Glutamatergic neuron (in vitro differentiated cells): Measurements from ENCODE around the gene LDLRAD4. TPM values are rescaled to one million over a fixed set of nuclear protein-coding genes. Genes with fewer than 3 reads are reported as not detected.

Experiments
- DNase-seq: peaks from one replicate; pipeline ENCODE4 v3.0.0; 2022
- H3K27ac Mint-ChIP-seq: one replicate; pipeline ENCODE4 v1.8.0; 2020; ENCODE audit warnings: mild to moderate bottlenecking, mixed read lengths, inconsistent platforms; ENCODE audit not compliant: unreplicated experiment
- H3K27me3 Mint-ChIP-seq: one replicate; pipeline ENCODE4 v1.8.0; 2020; ENCODE audit warnings: mild to moderate bottlenecking, moderate library complexity, mixed read lengths, inconsistent platforms; ENCODE audit not compliant: unreplicated experiment
- H3K36me3 Mint-ChIP-seq: one replicate; pipeline ENCODE4 v1.8.0; 2020; ENCODE audit warnings: mild to moderate bottlenecking, mixed read lengths, inconsistent platforms; ENCODE audit not compliant: unreplicated experiment
- H3K4me1 Mint-ChIP-seq: one replicate; pipeline ENCODE4 v1.8.0; 2020; ENCODE audit warnings: mild to moderate bottlenecking, low read depth, mixed read lengths, inconsistent platforms; ENCODE audit not compliant: unreplicated experiment
- H3K4me3 Mint-ChIP-seq: one replicate; pipeline ENCODE4 v1.8.0; 2020; ENCODE audit warnings: mild to moderate bottlenecking, mixed read lengths, inconsistent platforms; ENCODE audit not compliant: unreplicated experiment
- H3K9me3 Mint-ChIP-seq: one replicate; pipeline ENCODE4 v1.8.0; 2020; ENCODE audit warnings: mild to moderate bottlenecking, moderate library complexity, mixed read lengths, inconsistent platforms; ENCODE audit not compliant: unreplicated experiment
- total RNA-seq: library from RNA; stranded (reverse); fragmentation: NEBNext Ultra II Directional; extraction: Animal tissue kit (Norgen Biotek cat#: 25700); gene quantifications from one replicate; pipeline ENCODE4 v1.2.1, GENCODE V29; 2021; ENCODE audit not compliant: unreplicated experiment
- TF ChIP-seq, protein P1 (sequence below): fragments of 200-600 bp; sonication (generic); IDR thresholded peaks from one replicate; pipeline ENCODE4 v1.5.0; 2021; ENCODE audit not compliant: partially characterized antibody, unreplicated experiment

LDLRAD4 gene
- total RNA-seq, 1 donor from 2014 or later, result 0.29 TPM

- DNase-seq, result no peak
- Mint-ChIP-seq H3K36me3 (peaks cover 6% of the 10 kb centered on the region), H3K27ac (no peak overlapping the region)
Measured at GRCh38 chr18:13551305-13551603, 332.7 kb downstream of the LDLRAD4 start.

DNA sequence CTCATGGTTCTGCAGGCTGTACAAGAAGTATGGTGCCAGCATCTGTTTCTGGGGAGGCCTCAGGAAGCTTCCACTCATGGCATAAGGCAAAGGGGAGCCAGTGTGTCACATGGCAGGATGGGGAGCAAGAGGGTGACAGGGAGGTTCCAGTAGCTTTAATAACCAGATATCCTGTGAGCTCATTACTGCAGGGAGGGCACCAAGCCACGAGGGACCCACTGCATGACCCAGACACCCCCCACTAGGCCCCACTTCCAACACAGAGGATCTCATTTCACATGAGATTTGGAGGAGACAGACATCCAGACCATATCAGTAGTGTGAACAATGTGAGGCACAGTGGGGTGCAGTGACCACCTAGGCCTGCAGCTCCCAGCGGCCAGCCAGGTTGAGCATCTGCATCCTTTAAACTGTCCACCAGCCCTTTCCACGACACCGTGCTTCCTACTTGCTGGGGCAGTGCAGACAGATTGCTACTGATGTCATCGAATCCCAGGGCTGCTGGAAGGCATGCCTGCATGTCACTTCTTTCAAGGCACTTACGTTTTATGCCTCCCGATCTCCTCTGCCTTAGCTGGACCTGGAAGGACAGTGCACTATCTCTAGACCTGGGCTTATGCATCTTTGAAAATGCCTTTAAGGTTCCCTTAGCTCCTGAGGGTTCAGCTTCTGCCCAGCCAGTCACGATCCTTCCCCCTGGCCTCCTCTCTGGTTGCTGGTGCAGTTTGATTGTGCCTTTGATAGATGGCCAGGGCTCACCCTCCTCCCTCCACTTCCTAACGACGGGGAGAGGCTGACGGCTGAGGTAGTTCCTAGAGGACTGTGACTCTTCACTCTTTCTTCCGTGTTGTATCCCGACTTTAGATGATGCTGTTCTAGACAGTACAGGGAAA, 333.5 kb downstream of the LDLRAD4 start:
- Mint-ChIP-seq H3K4me1 (no peaks in the 10 kb centered on the region), H3K4me3 (no peak overlapping the region), H3K36me3 (peaks cover 6% of the 10 kb centered on the region), H3K9me3 (no peaks in the 10 kb centered on the region), H3K27ac (no peak overlapping the region), H3K27me3 (no peaks in the 10 kb centered on the region)
- no peak for DNase-seq
- TF ChIP-seq, protein P1, sequence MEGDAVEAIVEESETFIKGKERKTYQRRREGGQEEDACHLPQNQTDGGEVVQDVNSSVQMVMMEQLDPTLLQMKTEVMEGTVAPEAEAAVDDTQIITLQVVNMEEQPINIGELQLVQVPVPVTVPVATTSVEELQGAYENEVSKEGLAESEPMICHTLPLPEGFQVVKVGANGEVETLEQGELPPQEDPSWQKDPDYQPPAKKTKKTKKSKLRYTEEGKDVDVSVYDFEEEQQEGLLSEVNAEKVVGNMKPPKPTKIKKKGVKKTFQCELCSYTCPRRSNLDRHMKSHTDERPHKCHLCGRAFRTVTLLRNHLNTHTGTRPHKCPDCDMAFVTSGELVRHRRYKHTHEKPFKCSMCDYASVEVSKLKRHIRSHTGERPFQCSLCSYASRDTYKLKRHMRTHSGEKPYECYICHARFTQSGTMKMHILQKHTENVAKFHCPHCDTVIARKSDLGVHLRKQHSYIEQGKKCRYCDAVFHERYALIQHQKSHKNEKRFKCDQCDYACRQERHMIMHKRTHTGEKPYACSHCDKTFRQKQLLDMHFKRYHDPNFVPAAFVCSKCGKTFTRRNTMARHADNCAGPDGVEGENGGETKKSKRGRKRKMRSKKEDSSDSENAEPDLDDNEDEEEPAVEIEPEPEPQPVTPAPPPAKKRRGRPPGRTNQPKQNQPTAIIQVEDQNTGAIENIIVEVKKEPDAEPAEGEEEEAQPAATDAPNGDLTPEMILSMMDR, result no peak

More at GRCh38 chr18:13551305-13551603, 332.7 kb downstream of the LDLRAD4 start:
- TF ChIP-seq, protein P1, result no peak
- no peaks in the 10 kb centered on the region for H3K4me1 Mint-ChIP-seq
- no peaks in the 10 kb centered on the region for H3K9me3 Mint-ChIP-seq
- no peak overlapping the region for H3K4me3 Mint-ChIP-seq
- H3K27me3 Mint-ChIP-seq, result no peaks in the 10 kb centered on the region

DNA sequence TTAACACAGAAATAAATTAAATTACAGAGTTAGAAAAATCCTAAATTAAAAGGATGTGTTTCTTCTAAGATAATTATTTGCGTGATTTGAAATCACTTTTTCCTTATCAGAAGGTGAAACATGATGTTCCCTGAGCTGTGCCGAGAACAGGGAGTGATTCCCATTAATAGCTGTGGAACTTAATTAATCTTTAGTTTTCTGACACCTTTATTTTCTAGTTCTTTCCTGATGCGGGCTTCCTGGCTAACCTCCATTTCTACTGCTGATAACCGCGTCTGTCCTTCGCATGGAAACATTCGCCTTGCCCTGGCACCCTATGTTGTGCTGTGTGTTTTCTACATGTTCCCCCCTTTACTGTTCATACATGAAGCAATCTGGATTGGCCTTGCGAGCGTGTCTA, 334.9 kb downstream of the LDLRAD4 start:
- no peaks in the 10 kb centered on the region for H3K27me3 Mint-ChIP-seq
- no peak for DNase-seq
- H3K4me1 Mint-ChIP-seq, result no peaks in the 10 kb centered on the region
- no peak overlapping the region for H3K27ac Mint-ChIP-seq
- TF ChIP-seq, protein P1, result no peak
- H3K4me3 Mint-ChIP-seq, result no peak overlapping the region
- peaks cover 6% of the 10 kb centered on the region for H3K36me3 Mint-ChIP-seq
- H3K9me3 Mint-ChIP-seq, result no peaks in the 10 kb centered on the region

- Mint-ChIP-seq H3K4me3 (no peak overlapping the region), H3K9me3 (no peaks in the 10 kb centered on the region), H3K27me3 (no peaks in the 10 kb centered on the region), H3K36me3 (peaks cover 3% of the 10 kb centered on the region), H3K4me1 (no peaks in the 10 kb centered on the region), H3K27ac (no peak overlapping the region)
- TF ChIP-seq, protein P1, result no peak
- no peak for DNase-seq
Measured at GRCh38 chr18:13555192-13555591, 336.6 kb downstream of the LDLRAD4 start.

- no peaks in the 10 kb centered on the region for H3K9me3 Mint-ChIP-seq
- H3K4me3 Mint-ChIP-seq, result no peak overlapping the region
- H3K4me1 Mint-ChIP-seq, result no peaks in the 10 kb centered on the region
- no peak for DNase-seq
- H3K27ac Mint-ChIP-seq, result no peak overlapping the region
- TF ChIP-seq, protein P1, result no peak
- H3K27me3 Mint-ChIP-seq, result no peaks in the 10 kb centered on the region
- no peaks in the 10 kb centered on the region for H3K36me3 Mint-ChIP-seq
Measured at GRCh38 chr18:13555865-13556264, 337.3 kb downstream of the LDLRAD4 start.
